ENCODE data around the gene METTL24. TPM values are rescaled to one million over a fixed set of nuclear protein-coding genes. Genes with fewer than 3 reads are reported as not detected.
A peak's percentile ranks its signal among the peaks of the same experiment; 100 is the strongest.

The METTL24 gene
- total RNA-seq, 8 experiments from 2014 or later = 0.49 to 5.6 (median 2.5) TPM; not detected in 3

- H3K4me3 ChIP-seq = no peak overlapping the region
- in situ Hi-C loops (cut with MboI; ENCODE audit: low pct_unique_long_range_greater_than_20kb in 2 of 9, low sequenced_read_pairs in 9 of 9, unreplicated experiment in 9 of 9) = loop anchor here (10.0 to 25.0 kb wide), 4 partner anchors 326 to 683 kb away; no protein-coding TSS in a partner anchor
- peaks cover 7 to 13% of the 10 kb centered on the region in 2 donors for H3K4me1 ChIP-seq (replicated peaks in 1 of 2)
- WGBS, 10 experiments = 33 to 100% (median 61%) methylated on average over 1 to 2 of the region's 2 CpGs
- no peak overlapping the region for H3K27ac ChIP-seq
- no peak for ATAC-seq (replicated peaks in 6 of 8)
Observed at GRCh38 chr6:110387986-110388385, 29.8 kb upstream of the METTL24 start.

GRCh38 chr6:110385458-110385863 is 27.3 kb upstream of the METTL24 start:
- Histone ChIP-seq H3K4me3 (no peak overlapping the region), H3K27ac (no peak overlapping the region), H3K4me1 (replicated peaks in 1 of 2) (peaks cover 7% of the 10 kb centered on the region in 2 donors)
- no peak for ATAC-seq (replicated peaks in 6 of 8)
- in situ Hi-C loops (cut with MboI; ENCODE audit: low pct_unique_long_range_greater_than_20kb in 2 of 9, low sequenced_read_pairs in 9 of 9, unreplicated experiment in 9 of 9) = loop anchor here (10.0 to 25.0 kb wide), 4 partner anchors 323 to 681 kb away; no protein-coding TSS in a partner anchor
- 57 to 100% (median 87%) methylated on average over 1 of the region's 1 CpG; no CpG with 5 or more reads in 4 of the 10 experiments for WGBS, 10 experiments

GRCh38 chr6:110378552-110378951 is 20.4 kb upstream of the METTL24 start:
- Histone ChIP-seq H3K4me3 (no peak overlapping the region), H3K4me1 (replicated peaks in 1 of 2) (no peaks in the 10 kb centered on the region), H3K27ac (no peak overlapping the region)
- in situ Hi-C loops (cut with MboI; ENCODE audit: low pct_unique_long_range_greater_than_20kb in 2 of 9, low sequenced_read_pairs in 9 of 9, unreplicated experiment in 9 of 9) = loop anchor here in 8 of 9 experiments (25.0 kb wide), 3 partner anchors 316 to 666 kb away; no protein-coding TSS in a partner anchor
- 57 to 100% (median 80%) methylated on average over 1 to 8 of the region's 9 CpGs; no CpG with 5 or more reads in 5 of the 10 experiments for WGBS, 10 experiments
- peak in 1 of 8 experiments; percentile 30 for ATAC-seq (replicated peaks in 6 of 8)

- Histone ChIP-seq H3K27ac (no peak overlapping the region), H3K4me3 (no peak overlapping the region), H3K4me1 (replicated peaks in 1 of 2) (peaks cover 11 to 28% of the 10 kb centered on the region in 2 donors)
- in situ Hi-C loops (cut with MboI; ENCODE audit: low pct_unique_long_range_greater_than_20kb in 2 of 9, low sequenced_read_pairs in 9 of 9, unreplicated experiment in 9 of 9) = no loop called here
- ATAC-seq (replicated peaks in 6 of 8) = no peak
- WGBS, 10 experiments = 0 to 46% (median 26%) methylated on average over 1 to 4 of the region's 4 CpGs
Observed at GRCh38 chr6:110369066-110369465, 10.9 kb upstream of the METTL24 start.

GRCh38 chr6:110368284-110368683 is 10.1 kb upstream of the METTL24 start:
- in situ Hi-C loops (cut with MboI; ENCODE audit: low pct_unique_long_range_greater_than_20kb in 2 of 9, low sequenced_read_pairs in 9 of 9, unreplicated experiment in 9 of 9) = no loop called here
- Histone ChIP-seq H3K27ac (no peak overlapping the region), H3K4me3 (no peak overlapping the region), H3K4me1 (replicated peaks in 1 of 2) (peaks cover 11 to 28% of the 10 kb centered on the region in 2 donors)
- ATAC-seq (replicated peaks in 6 of 8) = no peak
- 0 to 50% (median 29%) methylated on average over 1 to 2 of the region's 2 CpGs; no CpG with 5 or more reads in 1 of the 10 experiments for WGBS, 10 experiments

- 0 to 100% (median 88%) methylated on average over 1 of the region's 1 CpG; no CpG with 5 or more reads in 2 of the 10 experiments for WGBS, 10 experiments
- Histone ChIP-seq H3K4me3 (no peak overlapping the region), H3K27ac (no peak overlapping the region), H3K4me1 (replicated peaks in 1 of 2) (peaks cover 11 to 28% of the 10 kb centered on the region in 2 donors)
- peak in 3 of 8 experiments; percentile 26 to 35 (median 35) for ATAC-seq (replicated peaks in 6 of 8)
- in situ Hi-C loops (cut with MboI; ENCODE audit: low pct_unique_long_range_greater_than_20kb in 2 of 9, low sequenced_read_pairs in 9 of 9, unreplicated experiment in 9 of 9) = no loop called here
Observed at GRCh38 chr6:110367825-110368224, 9.7 kb upstream of the METTL24 start.

- in situ Hi-C loops (cut with MboI; ENCODE audit: low pct_unique_long_range_greater_than_20kb in 2 of 9, low sequenced_read_pairs in 9 of 9, unreplicated experiment in 9 of 9) = no loop called here
- Histone ChIP-seq H3K4me1 (replicated peaks in 1 of 2) (peaks cover 11 to 28% of the 10 kb centered on the region in 2 donors), H3K4me3 (no peak overlapping the region), H3K27ac (no peak overlapping the region)
- 0 to 100% (median 57%) methylated on average over 1 to 2 of the region's 2 CpGs; no CpG with 5 or more reads in 1 of the 10 experiments for WGBS, 10 experiments
- peak in 1 of 8 experiments; percentile 19 for ATAC-seq (replicated peaks in 6 of 8)
Observed at GRCh38 chr6:110366975-110367374, 8.8 kb upstream of the METTL24 start.

GRCh38 chr6:110366256-110366655 is 8.1 kb upstream of the METTL24 start:
- in situ Hi-C loops (cut with MboI; ENCODE audit: low pct_unique_long_range_greater_than_20kb in 2 of 9, low sequenced_read_pairs in 9 of 9, unreplicated experiment in 9 of 9) = no loop called here
- WGBS, 10 experiments = 65 to 100% (median 94%) methylated on average over 2 of the region's 2 CpGs; no CpG with 5 or more reads in 3 of the 10 experiments
- Histone ChIP-seq H3K4me1 (replicated peaks in 1 of 2) (peaks cover 11 to 28% of the 10 kb centered on the region in 2 donors), H3K4me3 (no peak overlapping the region), H3K27ac (no peak overlapping the region)
- ATAC-seq (replicated peaks in 6 of 8) = no peak

GRCh38 chr6:110364364-110365105 is 6.4 kb upstream of the METTL24 start:
- Histone ChIP-seq H3K27ac (no peak overlapping the region), H3K4me1 (replicated peaks in 1 of 2) (peaks cover 20 to 38% of the 10 kb centered on the region in 2 donors), H3K4me3 (no peak overlapping the region)
- 48 to 94% (median 80%) methylated on average over 1 to 5 of the region's 5 CpGs; no CpG with 5 or more reads in 1 of the 10 experiments for WGBS, 10 experiments
- in situ Hi-C loops (cut with MboI; ENCODE audit: low pct_unique_long_range_greater_than_20kb in 2 of 9, low sequenced_read_pairs in 9 of 9, unreplicated experiment in 9 of 9) = no loop called here
- ATAC-seq (replicated peaks in 6 of 8) = no peak

GRCh38 chr6:110363748-110364147 is 5.6 kb upstream of the METTL24 start:
- no peak for ATAC-seq (replicated peaks in 6 of 8)
- no peak overlapping the region for H3K27ac ChIP-seq
- in situ Hi-C loops (cut with MboI; ENCODE audit: low pct_unique_long_range_greater_than_20kb in 2 of 9, low sequenced_read_pairs in 9 of 9, unreplicated experiment in 9 of 9) = no loop called here
- no peak overlapping the region for H3K4me3 ChIP-seq
- peaks cover 27 to 43% of the 10 kb centered on the region in 2 donors for H3K4me1 ChIP-seq (replicated peaks in 1 of 2)
- 0 to 100% (median 88%) methylated on average over 1 to 3 of the region's 3 CpGs; no CpG with 5 or more reads in 3 of the 10 experiments for WGBS, 10 experiments

GRCh38 chr6:110360676-110361075 is 2.5 kb upstream of the METTL24 start:
- Histone ChIP-seq H3K4me1 (replicated peaks in 1 of 2) (peaks cover 32 to 36% of the 10 kb centered on the region in 2 donors), H3K4me3 (no peak overlapping the region), H3K27ac (no peak overlapping the region)
- in situ Hi-C loops (cut with MboI; ENCODE audit: low pct_unique_long_range_greater_than_20kb in 2 of 9, low sequenced_read_pairs in 9 of 9, unreplicated experiment in 9 of 9) = no loop called here
- 21 to 82% (median 58%) methylated on average over 1 to 3 of the region's 3 CpGs; no CpG with 5 or more reads in 2 of the 10 experiments for WGBS, 10 experiments
- no peak for ATAC-seq (replicated peaks in 6 of 8)

GRCh38 chr6:110359556-110359955 is 1.4 kb upstream of the METTL24 start:
- Histone ChIP-seq H3K27ac (no peak overlapping the region), H3K4me1 (replicated peaks in 1 of 2) (peaks cover 43 to 48% of the 10 kb centered on the region in 2 donors), H3K4me3 (no peak overlapping the region)
- ATAC-seq (replicated peaks in 6 of 8) = no peak
- WGBS, 10 experiments = 16 to 84% (median 49%) methylated on average over 2 to 5 of the region's 5 CpGs; no CpG with 5 or more reads in 2 of the 10 experiments
- in situ Hi-C loops (cut with MboI; ENCODE audit: low pct_unique_long_range_greater_than_20kb in 2 of 9, low sequenced_read_pairs in 9 of 9, unreplicated experiment in 9 of 9) = no loop called here

- peak overlapping the region; percentile 27 to 45 (median 28) for H3K4me3 ChIP-seq
- H3K27ac ChIP-seq = peak overlapping the region; percentile 10 to 49
- peaks cover 51 to 57% of the 10 kb centered on the region in 2 donors for H3K4me1 ChIP-seq (replicated peaks in 1 of 2)
- 1 to 100% (median 27%) methylated on average over 2 to 11 of the region's 13 CpGs for WGBS, 10 experiments
- in situ Hi-C loops (cut with MboI; ENCODE audit: low pct_unique_long_range_greater_than_20kb in 2 of 9, low sequenced_read_pairs in 9 of 9, unreplicated experiment in 9 of 9) = no loop called here
- ATAC-seq (replicated peaks in 6 of 8) = peak in 1 of 8 experiments; percentile 11
Observed at GRCh38 chr6:110358553-110359160, 508 bp upstream of the METTL24 start.
